ENCODE measurements around the gene CDH4. TPM values are rescaled to one million over a fixed set of nuclear protein-coding genes. Genes with fewer than 3 reads are reported as not detected.

The CDH4 gene
- total and polyA plus RNA-seq, 2 donors (not counting 3 experiments of a cell fraction or from before 2014, with no cell fraction given): 0.17 to 0.51 TPM

DNA sequence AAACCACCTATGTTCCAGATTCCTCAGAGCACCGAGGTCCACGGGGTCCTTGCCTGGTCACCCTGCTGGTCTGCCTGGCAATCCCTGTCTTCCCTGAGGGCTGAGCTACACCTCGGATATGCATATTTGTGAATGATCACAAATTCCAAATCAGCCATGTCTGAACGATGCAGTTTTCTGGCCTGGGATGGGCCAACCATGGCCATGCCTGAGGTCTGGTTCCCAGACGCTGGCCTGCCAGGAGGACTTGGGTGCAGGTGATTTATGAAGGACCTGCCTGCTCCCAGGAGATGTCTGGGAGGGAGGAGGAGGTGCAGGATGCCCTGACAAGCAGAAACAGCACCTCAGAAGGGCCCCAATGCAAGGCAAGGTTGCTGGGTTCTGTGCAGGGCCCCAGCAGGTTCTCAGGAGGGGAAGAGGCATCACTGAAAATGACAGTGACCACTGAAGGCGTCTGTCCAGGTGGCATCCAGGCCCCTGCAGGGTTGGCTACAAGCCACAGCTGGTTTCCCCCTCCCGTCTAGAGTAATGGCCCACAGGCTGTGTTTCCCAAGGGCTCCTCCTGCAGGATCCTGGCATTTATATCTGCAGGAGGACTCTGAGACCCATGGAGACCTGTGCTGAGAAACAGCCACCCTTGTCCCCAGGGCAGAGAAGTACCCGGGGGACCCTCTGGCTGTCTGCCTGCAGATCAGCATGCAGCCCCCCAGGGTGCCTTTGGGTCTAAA is 608.4 kb downstream of the CDH4 start:
- intact Hi-C loops (cut with micrococcal nuclease) (no loop called here), dilution Hi-C loops (cut with MboI; ENCODE audit: extremely low pct_ligation_motif_present, low sequenced_read_pairs) (no loop called here)
- POLR2A ChIA-PET: no interaction called here

More for the DNA sequence above, 608.4 kb downstream of the CDH4 start:
- no peaks in the 10 kb centered on the region for H4K20me1 ChIP-seq (replicated peaks; ENCODE audit: control insufficient read depth, extremely low read depth, insufficient read depth, low read length)
- H3K9ac ChIP-seq (replicated peaks; ENCODE audit: extremely low read depth, insufficient read depth, low read length): no peak overlapping the region
- no peak overlapping the region for H3K4me2 ChIP-seq (ENCODE audit: insufficient read depth, low read length)
- H3K9me1 ChIP-seq (replicated peaks; ENCODE audit: control insufficient read depth, extremely low read depth, insufficient read depth, low read length): no peaks in the 10 kb centered on the region
- no TSS peak for BruUV-seq (replicated peaks)
- no peaks in the 10 kb centered on the region for H3K36me3 ChIP-seq (ENCODE audit: control insufficient read depth in 2 of 2, extremely low read depth in 1 of 2, insufficient read depth in 2 of 2, low read length in 2 of 2)
- TF ChIP-seq EZH2 (IDR thresholded peaks at IDR 0.05; ENCODE audit: borderline replicate concordance, low read depth, low read length, severe bottlenecking) (no peak), POLR2A (IDR thresholded peaks at IDR 0.05; ENCODE audit: low read depth, low read length) (no peak), FOS (IDR thresholded peaks at IDR 0.05; ENCODE audit: borderline replicate concordance, insufficient read depth, low read length) (no peak), MYC (IDR thresholded peaks at IDR 0.05; ENCODE audit: low read depth, low read length) (no peak), GATA2 (IDR thresholded peaks at IDR 0.05; ENCODE audit: insufficient read depth, insufficient read length, low read depth, low read length) (no peak), POLR2AphosphoS5 (IDR thresholded peaks at IDR 0.05; ENCODE audit: insufficient read depth, low read depth, low read length) (no peak), JUN (IDR thresholded peaks at IDR 0.05; ENCODE audit: borderline replicate concordance, insufficient read depth, insufficient read length, low read depth) (no peak)
- TF ChIP-seq, protein P1, sequence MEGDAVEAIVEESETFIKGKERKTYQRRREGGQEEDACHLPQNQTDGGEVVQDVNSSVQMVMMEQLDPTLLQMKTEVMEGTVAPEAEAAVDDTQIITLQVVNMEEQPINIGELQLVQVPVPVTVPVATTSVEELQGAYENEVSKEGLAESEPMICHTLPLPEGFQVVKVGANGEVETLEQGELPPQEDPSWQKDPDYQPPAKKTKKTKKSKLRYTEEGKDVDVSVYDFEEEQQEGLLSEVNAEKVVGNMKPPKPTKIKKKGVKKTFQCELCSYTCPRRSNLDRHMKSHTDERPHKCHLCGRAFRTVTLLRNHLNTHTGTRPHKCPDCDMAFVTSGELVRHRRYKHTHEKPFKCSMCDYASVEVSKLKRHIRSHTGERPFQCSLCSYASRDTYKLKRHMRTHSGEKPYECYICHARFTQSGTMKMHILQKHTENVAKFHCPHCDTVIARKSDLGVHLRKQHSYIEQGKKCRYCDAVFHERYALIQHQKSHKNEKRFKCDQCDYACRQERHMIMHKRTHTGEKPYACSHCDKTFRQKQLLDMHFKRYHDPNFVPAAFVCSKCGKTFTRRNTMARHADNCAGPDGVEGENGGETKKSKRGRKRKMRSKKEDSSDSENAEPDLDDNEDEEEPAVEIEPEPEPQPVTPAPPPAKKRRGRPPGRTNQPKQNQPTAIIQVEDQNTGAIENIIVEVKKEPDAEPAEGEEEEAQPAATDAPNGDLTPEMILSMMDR (IDR thresholded peaks at IDR 0.05; ENCODE audit: extremely low read depth in 1 of 2, insufficient read depth in 1 of 2, low read depth in 1 of 2, low read length in 2 of 2): no peak
- TF ChIP-seq, protein P2, sequence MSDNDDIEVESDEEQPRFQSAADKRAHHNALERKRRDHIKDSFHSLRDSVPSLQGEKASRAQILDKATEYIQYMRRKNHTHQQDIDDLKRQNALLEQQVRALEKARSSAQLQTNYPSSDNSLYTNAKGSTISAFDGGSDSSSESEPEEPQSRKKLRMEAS (IDR thresholded peaks at IDR 0.05; ENCODE audit: insufficient read depth, insufficient read length): no peak
- H2AFZ ChIP-seq (ENCODE audit: low read depth, low read length): no peak overlapping the region
- no peak overlapping the region for H3K27ac ChIP-seq (ENCODE audit: insufficient read depth, low read depth, low read length)
- H3K4me3 ChIP-seq (replicated peaks in 1 of 3; ENCODE audit: insufficient read depth in 1 of 3, low read depth in 1 of 3, low read length in 3 of 3): no peak overlapping the region
- H3K79me2 ChIP-seq (ENCODE audit: control insufficient read depth, insufficient read depth, low read length): no peaks in the 10 kb centered on the region
- peaks cover 3% of the 10 kb centered on the region for H3K9me3 ChIP-seq (replicated peaks; ENCODE audit: control insufficient read depth, insufficient read depth, low read length)
- FAIRE-seq: no peak
- DNase-seq (ENCODE audit: low read depth, low spot score): no peak
- no peaks in the 10 kb centered on the region for H3K27me3 ChIP-seq (ENCODE audit: control insufficient read depth in 2 of 2, insufficient read depth in 2 of 2, low read length in 2 of 2)
- no peaks in the 10 kb centered on the region for H3K4me1 ChIP-seq (ENCODE audit: control insufficient read depth, extremely low read depth, insufficient read depth, low read length)
- CTCF ChIA-PET: no interaction called here

Data from endothelial cell of umbilical vein (primary cell).